Raji (cell line): ENCODE measurements around the gene CHRNA1.

ENCODE experiments used
- POLR2A ChIP-seq: IDR thresholded peaks from 2 replicates; pipeline ENCODE4 v1.6.1; 2011; ENCODE audit warnings: low read depth, low read length, control low read depth; ENCODE audit not compliant: insufficient read depth

The CHRNA1 gene

DNA sequence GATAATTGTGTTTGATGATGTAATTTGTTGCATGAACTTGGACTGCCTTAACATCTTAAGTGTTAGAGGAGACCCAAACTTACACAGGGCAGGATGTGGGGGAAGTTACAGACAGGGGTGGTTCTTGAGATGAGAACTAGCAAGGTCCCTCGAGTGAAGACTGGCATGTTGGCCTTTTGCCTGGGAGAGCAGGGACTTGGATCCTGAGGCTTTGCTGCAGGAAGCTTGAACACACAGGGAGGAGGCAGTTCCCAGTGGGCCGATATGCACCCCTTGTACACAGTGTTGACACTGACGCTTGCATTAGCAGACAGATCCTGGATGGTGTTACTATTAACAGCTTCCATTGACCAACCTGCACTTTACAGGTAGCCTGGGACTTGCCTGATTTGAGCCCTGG is 47.5 kb downstream of the CHRNA1 start:
- TF ChIP-seq POLR2A = no peak

- no peak for TF ChIP-seq POLR2A
These were observed 50.6 kb downstream of the CHRNA1 start for GRCh38 chr2:174713686-174714085.

GRCh38 chr2:174711206-174711605 is 53.1 kb downstream of the CHRNA1 start:
- TF ChIP-seq POLR2A = no peak

GRCh38 chr2:174708713-174709112 is 55.6 kb downstream of the CHRNA1 start:
- TF ChIP-seq POLR2A = no peak

GRCh38 chr2:174705321-174705720 is 59.0 kb downstream of the CHRNA1 start:
- TF ChIP-seq POLR2A = no peak

DNA sequence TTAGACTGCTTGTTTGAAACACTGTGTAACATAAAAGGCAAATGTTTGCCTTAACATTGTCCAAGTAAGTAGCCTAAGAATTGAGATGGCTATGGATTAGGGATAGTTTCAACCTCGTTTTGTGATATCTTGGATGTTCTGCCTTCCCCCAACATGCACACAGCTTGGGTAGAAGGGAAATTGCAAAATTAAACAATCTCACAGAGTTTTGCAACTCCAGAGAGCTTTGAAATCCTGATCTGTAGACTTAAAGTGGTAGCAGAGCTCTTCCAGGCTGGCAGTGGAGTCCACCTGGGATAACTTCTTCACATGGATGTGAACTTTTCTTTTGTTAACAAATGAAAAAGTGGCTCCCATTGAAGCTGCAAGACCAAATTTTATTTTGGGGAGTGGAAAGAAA is 59.6 kb downstream of the CHRNA1 start:
- no peak for TF ChIP-seq POLR2A

DNA sequence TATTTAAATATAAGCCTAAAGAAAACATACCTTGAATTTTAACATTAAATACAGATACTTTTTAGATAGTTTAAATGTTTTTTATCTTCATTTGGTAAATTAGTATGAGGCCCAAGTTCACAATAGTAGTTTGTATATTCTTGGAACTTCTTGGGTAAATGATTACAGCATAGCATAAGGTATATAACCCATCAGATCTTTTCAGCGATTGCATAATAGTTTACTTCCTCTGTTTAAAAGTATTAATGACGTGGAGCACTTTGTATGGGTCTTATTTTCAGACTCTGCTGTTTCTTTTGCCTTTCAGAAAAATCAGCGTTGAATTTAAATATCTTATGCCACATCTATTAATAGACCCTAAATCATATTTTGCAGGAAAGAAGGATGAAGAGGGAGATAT is 60.2 kb downstream of the CHRNA1 start:
- TF ChIP-seq POLR2A = no peak

DNA sequence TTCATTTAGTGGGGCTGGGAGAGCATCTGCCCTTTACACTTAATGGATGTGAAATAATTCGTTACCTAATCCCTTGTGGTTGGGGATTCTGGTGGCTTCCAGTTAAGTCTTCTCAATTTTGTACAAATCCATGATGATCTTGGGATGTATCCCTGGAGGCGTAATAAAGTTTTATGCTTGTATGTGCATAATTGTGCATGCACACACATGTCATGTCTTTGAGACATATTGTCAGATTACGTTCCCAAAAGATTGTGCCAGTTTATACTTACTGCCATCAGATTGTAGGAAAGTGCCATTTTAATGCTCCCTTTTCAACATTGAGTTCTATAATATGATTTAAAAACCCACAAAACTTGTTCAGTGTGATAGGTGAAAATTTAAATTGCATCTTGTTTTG is 60.8 kb downstream of the CHRNA1 start:
- TF ChIP-seq POLR2A = no peak

DNA sequence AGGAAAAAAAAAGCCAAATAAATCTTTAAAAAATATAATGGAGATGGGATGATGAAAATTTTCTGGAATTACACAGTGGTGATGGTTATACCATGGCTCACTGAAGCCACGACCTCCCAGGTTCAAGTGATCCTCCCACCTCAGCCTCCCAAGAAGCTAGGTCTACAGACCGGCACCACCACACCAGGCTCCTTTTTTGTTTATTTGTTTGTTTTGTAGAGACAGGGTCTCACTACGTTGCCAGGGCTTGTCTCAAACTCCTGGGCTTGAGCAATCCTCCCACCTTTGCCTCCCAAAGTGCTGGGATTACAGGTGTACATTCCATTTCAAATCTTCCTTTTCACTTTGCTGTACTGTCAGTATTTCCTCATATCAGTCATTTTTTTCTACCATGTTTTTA is 61.7 kb downstream of the CHRNA1 start:
- TF ChIP-seq POLR2A = no peak

DNA sequence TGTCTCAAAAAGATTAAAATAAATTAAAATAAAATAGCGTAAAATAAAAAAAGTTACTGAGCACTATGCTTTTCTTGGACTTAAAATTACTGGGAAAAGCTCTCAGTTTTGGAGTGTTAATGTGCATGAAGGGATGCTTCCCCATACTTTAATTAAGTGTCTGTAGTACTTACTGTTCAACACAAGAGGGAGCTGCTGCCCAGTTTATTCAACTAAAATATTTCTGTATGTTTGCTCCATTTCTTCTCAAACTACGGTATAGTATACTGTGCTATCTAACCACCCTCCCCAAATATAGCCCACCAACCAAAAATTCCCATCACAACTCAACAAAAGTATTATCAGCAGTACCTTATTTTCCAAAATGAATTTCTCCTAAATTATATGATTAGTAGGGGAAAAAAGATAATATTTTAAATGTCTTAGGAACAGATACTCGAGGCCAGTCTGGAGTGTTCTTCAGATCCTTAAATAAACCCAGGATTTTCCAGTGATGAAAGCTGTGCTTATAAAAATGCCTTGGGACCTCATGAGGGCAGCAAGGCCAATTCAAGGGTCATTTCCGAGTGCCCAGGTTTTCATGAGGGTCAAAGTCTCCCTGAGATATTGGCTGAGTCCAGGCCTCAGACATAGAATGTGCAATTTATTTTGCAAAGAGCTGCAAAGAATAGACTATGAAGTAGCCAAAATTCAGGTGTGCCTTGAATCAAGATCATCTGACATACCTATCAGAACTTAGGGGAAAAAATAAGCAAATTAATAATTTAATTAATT is 64.1 kb downstream of the CHRNA1 start:
- no peak for TF ChIP-seq POLR2A
